HL-60 (cell line): ENCODE measurements around the gene PTPRG.

Source experiments
- CTCF ChIP-seq: IDR thresholded peaks from one replicate; pipeline ENCODE4 v1.5.1; 2011; ENCODE audit warnings: low read length, control low read depth, inconsistent platforms; ENCODE audit not compliant: insufficient read depth
- POLR2AphosphoS5 ChIP-seq: IDR thresholded peaks from 2 replicates; pipeline ENCODE4 v1.6.1; 2012; ENCODE audit warnings: low read depth
- REST ChIP-seq: IDR thresholded peaks from 2 replicates; pipeline ENCODE4 v1.6.1; 2012; ENCODE audit warnings: low read depth; ENCODE audit not compliant: insufficient replicate concordance
- SPI1 ChIP-seq: IDR thresholded peaks from 2 replicates; pipeline ENCODE4 v1.6.1; 2012; ENCODE audit warnings: low read depth, mild to moderate bottlenecking, borderline replicate concordance

GRCh38 chr3:61839256-61839655 lies 277.9 kb downstream of the PTPRG start:
- TF ChIP-seq CTCF (no peak), REST (no peak), SPI1 (no peak), POLR2AphosphoS5 (no peak)
